Panc1 (cell line): ENCODE measurements around the gene MLH3. TPM values are rescaled to one million over a fixed set of nuclear protein-coding genes. Genes with fewer than 3 reads are reported as not detected.

ENCODE experiments used
- ATAC-seq: fragments of 200-7000 bp; cut with Tn5 transposase; 2 replicates; pipeline ENCODE4 v1.9.1; 2020; ENCODE audit warnings: mild to moderate bottlenecking, moderate library complexity
- BruUV-seq: library from RNA; stranded (reverse); fragments of 400-500 nt; replicated peaks from 2 replicates; lab custom pipeline; 2021; lab: Mats Ljungman, UMichigan
- CTCF ChIA-PET: fragments of 300-600 bp; sonication (Branson Sonifier 250); formaldehyde crosslinking; loops from one replicate; lab custom pipeline; 2022; ENCODE audit warnings: antibody characterized with exemption; lab: Charles Lee
- POLR2A ChIA-PET: fragments of 300-600 bp; sonication (Branson Sonifier 250); formaldehyde crosslinking; loops from one replicate; lab custom pipeline; 2022; ENCODE audit warnings: antibody characterized with exemption; lab: Charles Lee
- DNase-seq: peaks from one replicate; pipeline ENCODE4 v3.0.0-alpha.2; 2010; ENCODE audit warnings: low read depth, low spot score
- H3K27ac ChIP-seq: 2 replicates; pipeline ENCODE4 v1.5.1; 2011; ENCODE audit warnings: mild to moderate bottlenecking, low read length, inconsistent platforms
- H3K27me3 ChIP-seq: fragments of 200-500 bp; sonication (Bioruptor generic); 2 replicates; pipeline ENCODE4 v1.6.0; 2014; ENCODE audit warnings: low read length, inconsistent platforms; ENCODE audit not compliant: control insufficient read depth, insufficient read depth
- H3K36me3 ChIP-seq: fragments of 200-500 bp; sonication (Bioruptor generic); 2 replicates; pipeline ENCODE4 v1.5.1; 2014; ENCODE audit warnings: inconsistent platforms, mild to moderate bottlenecking, low read length, moderate library complexity; ENCODE audit not compliant: control insufficient read depth, insufficient read depth
- H3K4me1 ChIP-seq: 2 replicates; pipeline ENCODE4 v1.5.1; 2011; ENCODE audit warnings: inconsistent platforms, mild to moderate bottlenecking, low read length, moderate library complexity; ENCODE audit not compliant: control insufficient read depth, insufficient read depth
- H3K4me3 ChIP-seq, 2 experiments: 2 replicates each; pipeline ENCODE4 v1.5.1; 2011 to 2012; ENCODE audit warnings: low read depth in 2 of 2, low read length in 2 of 2, mild to moderate bottlenecking in 2 of 2, inconsistent platforms in 1 of 2, moderate library complexity in 1 of 2
- H3K9me3 ChIP-seq: fragments of 200-500 bp; sonication (Bioruptor generic); 2 replicates; pipeline ENCODE4 v1.5.1; 2014; ENCODE audit warnings: low read depth, mild to moderate bottlenecking, inconsistent platforms, low read length, moderate library complexity; ENCODE audit not compliant: control insufficient read depth, insufficient read depth
- POLR2AphosphoS5 ChIP-seq: IDR thresholded peaks from 2 replicates; pipeline ENCODE4 v1.6.1; 2012; ENCODE audit warnings: mild to moderate bottlenecking, low read depth, low read length, moderate library complexity
- SIN3A ChIP-seq: IDR thresholded peaks from 2 replicates; pipeline ENCODE4 v1.6.1; 2012; ENCODE audit warnings: low read depth, mild to moderate bottlenecking, low read length, moderate library complexity, borderline replicate concordance; ENCODE audit not compliant: insufficient read depth
- TCF7L2 ChIP-seq: IDR thresholded peaks from 2 replicates; pipeline ENCODE4 v1.6.1; 2011; ENCODE audit warnings: mild to moderate bottlenecking, low read depth, low read length, inconsistent platforms
- in situ Hi-C: cut with HindIII; loops from 2 replicates; pipeline ENCODE4 v1.10.0; 2016; ENCODE audit warnings: low sequenced_read_pairs, low pct_unique_long_range_greater_than_20kb
- intact Hi-C: fragments of 100-400 bp; cut with micrococcal nuclease; formaldehyde crosslinking; loops from one replicate; pipeline ENCODE4 v1.10.0; 2022; ENCODE audit not compliant: unreplicated experiment
- total RNA-seq: library from RNA; stranded (reverse); gene quantifications from one replicate; pipeline ENCODE4 v1.2.1, GENCODE V29; 2021; ENCODE audit not compliant: unreplicated experiment
- TF ChIP-seq, protein P1 (sequence below): fragments of 450-650 bp; IDR thresholded peaks from 2 replicates; pipeline ENCODE4 v1.5.1; 2017; ENCODE audit warnings: mild to moderate bottlenecking
- TF ChIP-seq, protein P2 (sequence below), 2 experiments: IDR thresholded peaks; 2 replicates each; pipeline ENCODE4 v1.6.1; 2011 to 2012; ENCODE audit warnings: low read depth in 2 of 2, control low read depth in 1 of 2, low read length in 1 of 2, mild to moderate bottlenecking in 1 of 2, moderate library complexity in 1 of 2; ENCODE audit not compliant: insufficient read depth in 1 of 2

Gene MLH3
- total RNA-seq, 1 experiment from 2014 or later, result 17.0 TPM

DNA sequence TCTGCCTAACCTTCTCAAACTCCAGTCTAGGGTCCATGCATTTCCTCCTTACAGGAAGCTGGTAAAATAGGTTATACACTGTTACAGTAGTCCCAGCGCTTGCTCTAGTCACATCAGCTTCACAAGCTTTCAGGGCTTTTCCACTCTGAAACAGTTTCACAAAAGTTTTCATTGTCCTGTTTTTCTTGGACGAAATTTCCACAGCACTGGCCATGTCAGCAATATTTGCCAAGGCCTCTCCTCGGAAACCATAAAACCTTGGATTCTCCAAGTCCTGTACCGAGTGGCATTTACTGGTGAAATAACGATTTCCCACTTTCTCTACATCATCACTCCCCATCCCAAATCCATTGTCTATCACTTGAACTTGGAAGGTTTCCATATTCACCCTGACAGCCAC, 2.1 kb downstream of the MLH3 start:
- CTCF ChIA-PET, result no interaction called here
- in situ Hi-C loops, result no loop called here
- POLR2A ChIA-PET, result no interaction called here
- Histone ChIP-seq H3K4me3 (no peak overlapping the region), H3K36me3 (no peaks in the 10 kb centered on the region), H3K9me3 (no peaks in the 10 kb centered on the region), H3K4me1 (peaks cover 7% of the 10 kb centered on the region; the same call in 1 of the 2 replicates), H3K27ac (no peak overlapping the region), H3K27me3 (no peaks in the 10 kb centered on the region)
- no TSS peak for BruUV-seq
- no peak for DNase-seq
- intact Hi-C loops, result no loop called here
- no peak for ATAC-seq
- no peak for TF ChIP-seq POLR2AphosphoS5
- TF ChIP-seq, protein P1, sequence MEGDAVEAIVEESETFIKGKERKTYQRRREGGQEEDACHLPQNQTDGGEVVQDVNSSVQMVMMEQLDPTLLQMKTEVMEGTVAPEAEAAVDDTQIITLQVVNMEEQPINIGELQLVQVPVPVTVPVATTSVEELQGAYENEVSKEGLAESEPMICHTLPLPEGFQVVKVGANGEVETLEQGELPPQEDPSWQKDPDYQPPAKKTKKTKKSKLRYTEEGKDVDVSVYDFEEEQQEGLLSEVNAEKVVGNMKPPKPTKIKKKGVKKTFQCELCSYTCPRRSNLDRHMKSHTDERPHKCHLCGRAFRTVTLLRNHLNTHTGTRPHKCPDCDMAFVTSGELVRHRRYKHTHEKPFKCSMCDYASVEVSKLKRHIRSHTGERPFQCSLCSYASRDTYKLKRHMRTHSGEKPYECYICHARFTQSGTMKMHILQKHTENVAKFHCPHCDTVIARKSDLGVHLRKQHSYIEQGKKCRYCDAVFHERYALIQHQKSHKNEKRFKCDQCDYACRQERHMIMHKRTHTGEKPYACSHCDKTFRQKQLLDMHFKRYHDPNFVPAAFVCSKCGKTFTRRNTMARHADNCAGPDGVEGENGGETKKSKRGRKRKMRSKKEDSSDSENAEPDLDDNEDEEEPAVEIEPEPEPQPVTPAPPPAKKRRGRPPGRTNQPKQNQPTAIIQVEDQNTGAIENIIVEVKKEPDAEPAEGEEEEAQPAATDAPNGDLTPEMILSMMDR, result no peak
- TF ChIP-seq, protein P2, sequence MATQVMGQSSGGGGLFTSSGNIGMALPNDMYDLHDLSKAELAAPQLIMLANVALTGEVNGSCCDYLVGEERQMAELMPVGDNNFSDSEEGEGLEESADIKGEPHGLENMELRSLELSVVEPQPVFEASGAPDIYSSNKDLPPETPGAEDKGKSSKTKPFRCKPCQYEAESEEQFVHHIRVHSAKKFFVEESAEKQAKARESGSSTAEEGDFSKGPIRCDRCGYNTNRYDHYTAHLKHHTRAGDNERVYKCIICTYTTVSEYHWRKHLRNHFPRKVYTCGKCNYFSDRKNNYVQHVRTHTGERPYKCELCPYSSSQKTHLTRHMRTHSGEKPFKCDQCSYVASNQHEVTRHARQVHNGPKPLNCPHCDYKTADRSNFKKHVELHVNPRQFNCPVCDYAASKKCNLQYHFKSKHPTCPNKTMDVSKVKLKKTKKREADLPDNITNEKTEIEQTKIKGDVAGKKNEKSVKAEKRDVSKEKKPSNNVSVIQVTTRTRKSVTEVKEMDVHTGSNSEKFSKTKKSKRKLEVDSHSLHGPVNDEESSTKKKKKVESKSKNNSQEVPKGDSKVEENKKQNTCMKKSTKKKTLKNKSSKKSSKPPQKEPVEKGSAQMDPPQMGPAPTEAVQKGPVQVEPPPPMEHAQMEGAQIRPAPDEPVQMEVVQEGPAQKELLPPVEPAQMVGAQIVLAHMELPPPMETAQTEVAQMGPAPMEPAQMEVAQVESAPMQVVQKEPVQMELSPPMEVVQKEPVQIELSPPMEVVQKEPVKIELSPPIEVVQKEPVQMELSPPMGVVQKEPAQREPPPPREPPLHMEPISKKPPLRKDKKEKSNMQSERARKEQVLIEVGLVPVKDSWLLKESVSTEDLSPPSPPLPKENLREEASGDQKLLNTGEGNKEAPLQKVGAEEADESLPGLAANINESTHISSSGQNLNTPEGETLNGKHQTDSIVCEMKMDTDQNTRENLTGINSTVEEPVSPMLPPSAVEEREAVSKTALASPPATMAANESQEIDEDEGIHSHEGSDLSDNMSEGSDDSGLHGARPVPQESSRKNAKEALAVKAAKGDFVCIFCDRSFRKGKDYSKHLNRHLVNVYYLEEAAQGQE (IDR thresholded peaks at IDR 0.05; ENCODE audit: insufficient read depth in 1 of 2, low read depth in 2 of 2, low read length in 1 of 2), result no peak
- no peak for TF ChIP-seq TCF7L2
- TF ChIP-seq SIN3A, result no peak

DNA sequence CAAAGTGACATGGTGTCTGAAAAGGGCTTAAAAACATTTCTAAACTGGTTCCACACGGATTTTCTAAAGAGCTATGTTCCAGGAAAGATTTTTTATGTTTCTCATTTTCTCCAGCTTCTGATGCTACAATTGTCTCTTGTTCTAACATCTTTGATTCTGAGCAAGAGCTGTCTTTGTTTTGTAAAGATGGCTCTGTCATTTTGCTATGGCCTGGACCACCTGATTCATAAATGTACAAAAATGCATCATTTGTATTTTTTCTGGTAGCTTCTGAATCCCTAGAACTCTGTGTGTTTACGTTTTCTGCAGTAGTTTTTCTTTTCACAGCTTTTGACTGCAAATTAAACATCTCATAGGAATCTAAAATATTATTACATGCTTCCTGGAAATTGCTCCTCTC, 3.2 kb downstream of the MLH3 start:
- Histone ChIP-seq H3K27ac (no peak overlapping the region), H3K36me3 (no peaks in the 10 kb centered on the region), H3K9me3 (no peaks in the 10 kb centered on the region), H3K4me1 (peaks cover 7% of the 10 kb centered on the region; the same call in 1 of the 2 replicates), H3K27me3 (no peaks in the 10 kb centered on the region), H3K4me3 (no peak overlapping the region)
- TF ChIP-seq, protein P2 (IDR thresholded peaks at IDR 0.05; ENCODE audit: insufficient read depth in 1 of 2, low read depth in 2 of 2, low read length in 1 of 2), result no peak
- TF ChIP-seq TCF7L2, result no peak
- TF ChIP-seq, protein P1, result no peak
- TF ChIP-seq SIN3A, result no peak
- TF ChIP-seq POLR2AphosphoS5, result no peak
- POLR2A ChIA-PET, result no interaction called here
- intact Hi-C loops, result no loop called here
- ATAC-seq, result no peak
- CTCF ChIA-PET, result no interaction called here
- DNase-seq, result no peak
- BruUV-seq, result no TSS peak
- in situ Hi-C loops, result no loop called here
